Kidney (tissue), 14 donors: ENCODE measurements around the gene ZSWIM4. TPM values are rescaled to one million over a fixed set of nuclear protein-coding genes. Genes with fewer than 3 reads are reported as not detected.

Experiments used
- DNase-seq, 5 donors: peaks; one replicate each; pipeline ENCODE4 v3.0.0-alpha.2; 2013 to 2020
- FAIRE-seq: peaks from 2 replicates; lab custom pipeline; 2012; peaks lifted over from hg19 to GRCh38; lab: Jason Lieb, UNC
- H3K27ac ChIP-seq, 2 donors: one replicate each; pipeline ENCODE4 v1.7.0; 2013; ENCODE audit warnings: low read depth in 2 of 2, low read length in 2 of 2, inconsistent platforms in 1 of 2
- H3K27me3 ChIP-seq: one replicate; pipeline ENCODE4 v1.7.1; 2013; ENCODE audit warnings: low read length, inconsistent platforms; ENCODE audit not compliant: control insufficient read depth, insufficient read depth
- H3K36me3 ChIP-seq, 3 donors: one replicate each; pipeline versions ENCODE4 v1.7.0 to v1.7.1; 2013; ENCODE audit warnings: low read length in 3 of 3, control low read depth in 1 of 3, inconsistent platforms in 1 of 3; ENCODE audit not compliant: insufficient read depth in 3 of 3, control insufficient read depth in 2 of 3
- H3K4me1 ChIP-seq, 3 donors: one replicate each; pipeline versions ENCODE4 v1.7.0 to v1.7.1; 2013; ENCODE audit warnings: low read length in 3 of 3, inconsistent platforms in 1 of 3, low read depth in 1 of 3; ENCODE audit not compliant: control insufficient read depth in 2 of 3, insufficient read depth in 2 of 3
- H3K4me3 ChIP-seq, 3 donors: one replicate each; pipeline versions ENCODE4 v1.7.0 to v1.8.1; 2013; ENCODE audit warnings: low read length in 3 of 3, control low read depth in 1 of 3, inconsistent platforms in 1 of 3
- H3K9ac ChIP-seq, 3 donors: one replicate each; pipeline versions ENCODE4 v1.7.0 to v1.7.1; 2013; ENCODE audit warnings: low read length in 3 of 3, control low read depth in 1 of 3, inconsistent platforms in 1 of 3
- H3K9me3 ChIP-seq, 3 donors: one replicate each; pipeline versions ENCODE4 v1.7.0 to v1.7.1; 2013; ENCODE audit warnings: low read length in 3 of 3, control low read depth in 1 of 3, inconsistent platforms in 1 of 3; ENCODE audit not compliant: control insufficient read depth in 2 of 3, insufficient read depth in 1 of 3
- intact Hi-C: fragments of 100-400 bp; cut with DNase I; formaldehyde crosslinking; loops from one replicate; pipeline ENCODE4 v1.11.1; 2022
- polyA plus RNA-seq: library from polyadenylated mRNA; stranded (reverse); fragments of 350-450 nt; fragmentation: Illumina TruSeq; extraction: RNeasy Lipid Tissue Mini Kit (QIAGEN cat#74804); gene quantifications from one replicate; pipeline ENCODE4 v1.2.3, GENCODE V29; 2014; ENCODE audit warnings: low read depth, low replicate concordance; ENCODE audit not compliant: insufficient read depth
- total RNA-seq: library from RNA; stranded (reverse); fragmentation: NEBNext Ultra II Directional; extraction: Animal tissue kit (Norgen Biotek cat#: 25700); gene quantifications from one replicate; pipeline ENCODE4 v1.2.1, GENCODE V29; 2021
- TF ChIP-seq, protein P1 (sequence below): IDR thresholded peaks from 3 replicates; pipeline ENCODE4 v1.5.1; 2012; ENCODE audit warnings: mild to moderate bottlenecking, moderate library complexity, borderline replicate concordance; ENCODE audit not compliant: insufficient read depth; ENCODE audit errors: extremely low read depth
- donor health status: control.
- donor health status: control.
- donor health status: control.
- donor health status: control.
- donor health status: control.
- donor health status: DM: yes; HTN: yes; CAD: no.
- donor health status: Normal renal cell carcinoma (clear cell type).

The ZSWIM4 gene
- total and polyA plus RNA-seq, 2 donors from 2014 or later: 1.4 to 13.7 TPM

DNA sequence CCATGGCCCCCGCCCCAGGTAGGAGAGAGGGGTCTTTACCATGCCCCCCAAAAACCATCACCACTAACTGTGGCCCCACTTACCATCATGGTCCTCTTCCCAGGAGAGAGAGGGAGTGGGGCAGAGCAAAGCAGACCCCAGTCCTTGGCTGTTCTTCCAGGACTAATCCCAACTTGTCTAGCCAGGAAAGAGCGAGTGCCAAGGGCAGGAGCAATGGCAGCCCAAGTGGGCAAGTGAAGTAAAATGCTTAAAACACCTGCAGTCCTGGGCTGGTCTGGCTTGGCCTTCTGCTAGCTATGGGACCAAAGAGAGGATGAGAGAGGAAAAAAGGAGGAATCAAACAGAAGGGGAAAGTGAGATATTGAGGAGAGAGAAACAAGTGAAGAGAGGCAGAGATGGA is 17.9 kb downstream of the ZSWIM4 start:
- DNase-seq (no peak), FAIRE-seq (no peak)
- Histone ChIP-seq H3K27ac (no peak overlapping the region), H3K9me3 (no peaks in the 10 kb centered on the region), H3K9ac (no peak overlapping the region), H3K27me3 (no peaks in the 10 kb centered on the region), H3K4me3 (no peak overlapping the region), H3K36me3 (peaks cover 0 to 6% (median 0%) of the 10 kb centered on the region in 3 donors), H3K4me1 (no peaks in the 10 kb centered on the region)
- TF ChIP-seq, protein P1, sequence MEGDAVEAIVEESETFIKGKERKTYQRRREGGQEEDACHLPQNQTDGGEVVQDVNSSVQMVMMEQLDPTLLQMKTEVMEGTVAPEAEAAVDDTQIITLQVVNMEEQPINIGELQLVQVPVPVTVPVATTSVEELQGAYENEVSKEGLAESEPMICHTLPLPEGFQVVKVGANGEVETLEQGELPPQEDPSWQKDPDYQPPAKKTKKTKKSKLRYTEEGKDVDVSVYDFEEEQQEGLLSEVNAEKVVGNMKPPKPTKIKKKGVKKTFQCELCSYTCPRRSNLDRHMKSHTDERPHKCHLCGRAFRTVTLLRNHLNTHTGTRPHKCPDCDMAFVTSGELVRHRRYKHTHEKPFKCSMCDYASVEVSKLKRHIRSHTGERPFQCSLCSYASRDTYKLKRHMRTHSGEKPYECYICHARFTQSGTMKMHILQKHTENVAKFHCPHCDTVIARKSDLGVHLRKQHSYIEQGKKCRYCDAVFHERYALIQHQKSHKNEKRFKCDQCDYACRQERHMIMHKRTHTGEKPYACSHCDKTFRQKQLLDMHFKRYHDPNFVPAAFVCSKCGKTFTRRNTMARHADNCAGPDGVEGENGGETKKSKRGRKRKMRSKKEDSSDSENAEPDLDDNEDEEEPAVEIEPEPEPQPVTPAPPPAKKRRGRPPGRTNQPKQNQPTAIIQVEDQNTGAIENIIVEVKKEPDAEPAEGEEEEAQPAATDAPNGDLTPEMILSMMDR: no peak
- intact Hi-C loops: no loop called here

DNA sequence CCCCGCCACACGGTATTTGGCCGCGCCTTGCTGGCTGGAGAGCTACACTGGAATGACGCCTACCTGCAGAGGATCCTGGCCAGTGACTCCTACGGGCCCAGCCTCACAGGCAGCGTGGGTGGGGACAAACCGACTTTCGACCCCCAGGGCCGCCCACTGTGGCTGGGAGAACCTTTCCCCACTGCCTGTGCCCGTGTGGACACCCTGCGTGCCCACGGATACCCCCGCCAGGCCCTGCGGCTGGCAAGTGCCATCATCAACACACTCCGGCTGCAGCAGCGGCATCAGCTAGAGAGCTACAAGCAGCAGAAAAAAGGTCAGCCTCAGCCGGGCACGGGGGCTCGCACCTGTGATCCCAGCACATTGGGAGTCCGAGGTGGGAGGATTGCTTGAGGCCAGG is 19.3 kb downstream of the ZSWIM4 start:
- intact Hi-C loops: no loop called here
- Histone ChIP-seq H3K27me3 (no peaks in the 10 kb centered on the region), H3K9me3 (no peaks in the 10 kb centered on the region), H3K4me1 (no peaks in the 10 kb centered on the region), H3K9ac (no peak overlapping the region), H3K4me3 (no peak overlapping the region), H3K27ac (no peak overlapping the region), H3K36me3 (peaks cover 0 to 3% (median 0%) of the 10 kb centered on the region in 3 donors)
- no peak for FAIRE-seq
- TF ChIP-seq, protein P1: no peak
- DNase-seq: no peak

DNA sequence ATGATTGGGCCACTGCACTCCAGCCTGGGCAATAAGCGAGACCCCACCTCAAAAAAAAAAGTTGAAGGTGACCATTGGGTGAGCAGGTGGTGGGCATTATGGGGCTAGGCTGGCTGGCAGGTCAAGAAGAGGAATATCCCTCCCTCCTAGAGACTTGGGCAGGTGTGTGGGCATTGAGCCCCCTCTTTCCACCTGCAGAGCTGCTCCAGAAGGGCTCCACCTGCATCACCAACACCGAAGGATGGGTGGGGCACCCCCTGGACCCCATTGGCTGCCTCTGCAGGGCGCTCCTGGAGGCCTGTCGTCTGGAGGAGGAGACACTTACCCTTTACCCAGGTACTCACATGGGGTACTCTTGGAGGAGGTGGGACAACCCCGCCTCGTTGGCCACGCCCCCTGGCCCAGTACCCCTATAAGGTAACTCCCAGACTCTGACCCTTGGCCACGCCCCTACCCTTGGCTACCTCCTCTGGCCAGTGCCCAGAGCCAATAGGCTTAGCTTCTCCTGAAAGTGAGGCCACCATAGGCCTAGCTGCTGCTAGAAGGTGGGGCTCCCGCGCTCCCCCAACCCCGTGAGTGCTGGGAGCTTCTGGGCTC is 21.9 kb downstream of the ZSWIM4 start:
- Histone ChIP-seq H3K27me3 (no peaks in the 10 kb centered on the region), H3K9me3 (no peaks in the 10 kb centered on the region), H3K36me3 (peaks cover 0 to 4% (median 3%) of the 10 kb centered on the region in 3 donors), H3K9ac (no peak overlapping the region), H3K4me1 (no peaks in the 10 kb centered on the region), H3K4me3 (no peak overlapping the region), H3K27ac (no peak overlapping the region)
- DNase-seq (peak in 4 of 5 donors; percentile 48 to 86 (median 54)), FAIRE-seq (no peak)
- TF ChIP-seq, protein P1: no peak
- intact Hi-C loops: no loop called here
